Measurements from ENCODE around the gene SEMA3B. TPM values are rescaled to one million over a fixed set of nuclear protein-coding genes. Genes with fewer than 3 reads are reported as not detected.

SEMA3B gene
- total and polyA plus RNA-seq, 2 experiments from 2014 or later = 2.4 to 3.3 TPM

- peak; percentile 99 for DNase-seq (ENCODE audit: low spot score)
- H3K4me1 ChIP-seq (ENCODE audit: insufficient read depth) = peaks cover 25% of the 10 kb centered on the region
- H3K79me2 ChIP-seq (replicated peaks; ENCODE audit: insufficient read depth) = no peaks in the 10 kb centered on the region
- H3K27ac Mint-ChIP-seq = peak within 1 kb of the TSS; percentile 98
- H3K9me3 Mint-ChIP-seq = no peaks in the 10 kb centered on the region; the same call in 2 of the 3 replicates
- peak within 1 kb of the TSS; percentile 79; the same call in 1 of the 2 replicates for H3K27ac ChIP-seq (ENCODE audit: low read depth)
- H3K27me3 Mint-ChIP-seq (ENCODE audit: insufficient read depth, low read depth, poor library complexity) = peaks cover 22% of the 10 kb centered on the region
- no peak for TF ChIP-seq ZNF331 (CRISPR knock-in tag; IDR thresholded peaks at IDR 0.05; ENCODE audit: low read depth)
- TF ChIP-seq CTCF (conservative IDR thresholded peaks at IDR 0.05; ENCODE audit: low read depth in 2 of 2) = peak in 1 of 2 experiments; percentile 22; a peak in 1 of 4 replicates
- no peak for TF ChIP-seq NANOG (IDR thresholded peaks at IDR 0.05; ENCODE audit: borderline replicate concordance)
- no peak for TF ChIP-seq STAT1 (IDR thresholded peaks at IDR 0.05; ENCODE audit: unreplicated experiment)
- TF ChIP-seq EZH2phosphoT487 (IDR thresholded peaks at IDR 0.05; ENCODE audit: unreplicated experiment) = no peak
- no peak for TF ChIP-seq ZNF114 (CRISPR knock-in tag; IDR thresholded peaks at IDR 0.05)
- no peak for TF ChIP-seq ZNF462 (CRISPR knock-in tag; IDR thresholded peaks at IDR 0.05)
- TF ChIP-seq REST (IDR thresholded peaks at IDR 0.05; ENCODE audit: unreplicated experiment) = no peak
- no peak for TF ChIP-seq JUNB (IDR thresholded peaks at IDR 0.05; ENCODE audit: unreplicated experiment)
- peak; percentile 88 for TF ChIP-seq POLR2AphosphoS5 (IDR thresholded peaks at IDR 0.05; ENCODE audit: low read depth)
- no peak for TF ChIP-seq EZH2 (IDR thresholded peaks at IDR 0.05; ENCODE audit: low read depth, unreplicated experiment)
- peak; percentile 84 for TF ChIP-seq CREB1 (CRISPR knock-in tag; IDR thresholded peaks at IDR 0.05; ENCODE audit: low read depth)
- no peak for TF ChIP-seq ETS1 (IDR thresholded peaks at IDR 0.05)
- no peaks in the 10 kb centered on the region for H3K9me2 ChIP-seq (ENCODE audit: insufficient read depth)
- peak within 1 kb of the TSS; percentile 98 for H3K4me3 Mint-ChIP-seq
- H3K4me3 ChIP-seq = peak within 1 kb of the TSS; percentile 97
- H3F3A ChIP-seq (replicated peaks; ENCODE audit: low read depth) = peaks cover 17% of the 10 kb centered on the region
- peak; percentile 69 for ATAC-seq
- H3K36me3 ChIP-seq (ENCODE audit: insufficient read depth) = no peaks in the 10 kb centered on the region
- no peaks in the 10 kb centered on the region for H4K20me1 ChIP-seq (replicated peaks; ENCODE audit: insufficient read depth)
- no peaks in the 10 kb centered on the region for H3K36me3 Mint-ChIP-seq (ENCODE audit: low read depth)
- H3K27me3 ChIP-seq (ENCODE audit: insufficient read depth) = no peaks in the 10 kb centered on the region
- peaks cover 22% of the 10 kb centered on the region for H3K4me1 Mint-ChIP-seq
- peak within 1 kb of the TSS; percentile 100 for H2AFZ ChIP-seq
- H3K4me2 ChIP-seq = peak within 1 kb of the TSS; percentile 97
Measured at GRCh38 chr3:50298836-50299637, 30.1 kb downstream of the SEMA3B start, which contains the start of the genes HYAL3 and NAA80. Gene HYAL3, minus strand, starts transcription at chr3:50299405. Its CDS starts 3,803 bp downstream, at chr3:50295602. Gene NAA80, minus strand, starts transcription at chr3:50299405. Its CDS starts 1,942 bp downstream, at chr3:50297463.
